Measurements from ENCODE around the gene TPST1.
"Not testable (repeated sequence)": the region's sequence is repeated elsewhere in the genome, so short reads cannot be mapped to it uniquely, and the experiment has no call there.

Gene TPST1

GRCh38 chr7:66173856-66174255 is 31.3 kb upstream of the TPST1 start:
- Histone ChIP-seq H3K4me1 (ENCODE audit: insufficient read depth, poor library complexity, severe bottlenecking) (no peaks in the 10 kb centered on the region), H3K9me3 (ENCODE audit: severe bottlenecking) (no peaks in the 10 kb centered on the region), H3K27me3 (ENCODE audit: insufficient read depth, poor library complexity, severe bottlenecking) (no peaks in the 10 kb centered on the region), H3K27ac (ENCODE audit: poor library complexity, severe bottlenecking) (no peak overlapping the region), H3K36me3 (ENCODE audit: low read depth) (no peaks in the 10 kb centered on the region), H3K4me3 (ENCODE audit: severe bottlenecking) (no peak overlapping the region)
- ATAC-seq (ENCODE audit: low read depth) (no peak), DNase-seq (ENCODE audit: low spot score) (no peak)
- no peak for TF ChIP-seq CTCF (IDR thresholded peaks at IDR 0.05; ENCODE audit: poor library complexity, severe bottlenecking)

- H3K4me1 ChIP-seq (ENCODE audit: insufficient read depth, poor library complexity, severe bottlenecking); H3K27ac ChIP-seq (ENCODE audit: poor library complexity, severe bottlenecking); H3K9me3 ChIP-seq (ENCODE audit: severe bottlenecking); DNase-seq (ENCODE audit: low spot score); H3K27me3 ChIP-seq (ENCODE audit: insufficient read depth, poor library complexity, severe bottlenecking); H3K36me3 ChIP-seq (ENCODE audit: low read depth); H3K4me3 ChIP-seq (ENCODE audit: severe bottlenecking); ATAC-seq (ENCODE audit: low read depth): not testable (repeated sequence)
These were observed 30.1 kb upstream of the TPST1 start for GRCh38 chr7:66175006-66175405.

GRCh38 chr7:66176914-66177313 is 28.2 kb upstream of the TPST1 start:
- H3K9me3 ChIP-seq (ENCODE audit: severe bottlenecking), result no peaks in the 10 kb centered on the region
- ATAC-seq (ENCODE audit: low read depth) (no peak), DNase-seq (ENCODE audit: low spot score) (no peak)
- H3K27me3 ChIP-seq (ENCODE audit: insufficient read depth, poor library complexity, severe bottlenecking), result no peaks in the 10 kb centered on the region
- no peaks in the 10 kb centered on the region for H3K36me3 ChIP-seq (ENCODE audit: low read depth)
- H3K4me1 ChIP-seq (ENCODE audit: insufficient read depth, poor library complexity, severe bottlenecking), result no peaks in the 10 kb centered on the region
- no peak for TF ChIP-seq CTCF (IDR thresholded peaks at IDR 0.05; ENCODE audit: poor library complexity, severe bottlenecking)
- H3K4me3 ChIP-seq (ENCODE audit: severe bottlenecking), result no peak overlapping the region
- no peak overlapping the region for H3K27ac ChIP-seq (ENCODE audit: poor library complexity, severe bottlenecking)

GRCh38 chr7:66178258-66178657 is 26.9 kb upstream of the TPST1 start:
- Histone ChIP-seq H3K9me3 (ENCODE audit: severe bottlenecking) (no peaks in the 10 kb centered on the region), H3K36me3 (ENCODE audit: low read depth) (no peaks in the 10 kb centered on the region), H3K27ac (ENCODE audit: poor library complexity, severe bottlenecking) (no peak overlapping the region), H3K4me1 (ENCODE audit: insufficient read depth, poor library complexity, severe bottlenecking) (no peaks in the 10 kb centered on the region), H3K4me3 (ENCODE audit: severe bottlenecking) (no peak overlapping the region), H3K27me3 (ENCODE audit: insufficient read depth, poor library complexity, severe bottlenecking) (no peaks in the 10 kb centered on the region)
- DNase-seq (ENCODE audit: low spot score) (no peak), ATAC-seq (ENCODE audit: low read depth) (no peak)
- no peak for TF ChIP-seq CTCF (IDR thresholded peaks at IDR 0.05; ENCODE audit: poor library complexity, severe bottlenecking)

DNA sequence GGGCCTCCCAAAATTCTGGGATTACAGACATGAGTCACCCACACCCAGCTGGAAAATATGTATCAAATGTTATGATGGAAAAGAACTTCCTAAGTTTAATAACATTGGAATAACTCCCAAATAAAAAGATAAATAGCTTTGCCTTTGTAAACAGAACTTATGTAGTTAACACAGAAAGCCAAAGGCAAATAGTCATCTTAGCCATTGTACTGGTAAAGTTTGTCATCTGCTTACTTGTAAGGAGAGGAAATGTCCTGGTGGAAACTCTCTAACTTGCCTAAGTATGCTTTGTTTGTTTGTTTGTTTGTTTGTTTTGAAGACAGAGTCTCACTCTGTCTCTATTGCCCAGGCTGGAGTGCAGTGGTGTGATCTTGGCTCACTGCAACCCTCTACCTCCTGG is 23.8 kb upstream of the TPST1 start:
- Histone ChIP-seq H3K36me3 (ENCODE audit: low read depth) (no peaks in the 10 kb centered on the region), H3K27ac (ENCODE audit: poor library complexity, severe bottlenecking) (no peak overlapping the region), H3K9me3 (ENCODE audit: severe bottlenecking) (no peaks in the 10 kb centered on the region), H3K27me3 (ENCODE audit: insufficient read depth, poor library complexity, severe bottlenecking) (no peaks in the 10 kb centered on the region), H3K4me1 (ENCODE audit: insufficient read depth, poor library complexity, severe bottlenecking) (no peaks in the 10 kb centered on the region), H3K4me3 (ENCODE audit: severe bottlenecking) (no peak overlapping the region)
- no peak for TF ChIP-seq CTCF (IDR thresholded peaks at IDR 0.05; ENCODE audit: poor library complexity, severe bottlenecking)
- ATAC-seq (ENCODE audit: low read depth), result no peak
- no peak for DNase-seq (ENCODE audit: low spot score)

Data from RWPE2 (cell line).